Right lobe of liver (tissue), 4 donors: ENCODE measurements around the gene TAOK1.

Experiments used
- CTCF ChIP-seq, 4 donors: fragments of 200-600 bp in 3 of 4; fragments of 450-650 bp in 1 of 4; IDR thresholded peaks; one replicate each; pipeline versions ENCODE4 v1.5.1 to v1.8.0; 2016 to 2022; ENCODE audit warnings: antibody characterized with exemption in 4 of 4, mild to moderate bottlenecking in 2 of 4
- POLR2A ChIP-seq: fragments of 450-650 bp; IDR thresholded peaks from one replicate; pipeline ENCODE4 v1.6.1; 2017; ENCODE audit warnings: antibody characterized with exemption, mild to moderate bottlenecking
- donor health status: DM: no; HTN: no; CAD: no.
- donor health status: DM: no; HTN: no; CAD: no.
- donor health status: DM: no; HTN: yes; CAD: no.

DNA sequence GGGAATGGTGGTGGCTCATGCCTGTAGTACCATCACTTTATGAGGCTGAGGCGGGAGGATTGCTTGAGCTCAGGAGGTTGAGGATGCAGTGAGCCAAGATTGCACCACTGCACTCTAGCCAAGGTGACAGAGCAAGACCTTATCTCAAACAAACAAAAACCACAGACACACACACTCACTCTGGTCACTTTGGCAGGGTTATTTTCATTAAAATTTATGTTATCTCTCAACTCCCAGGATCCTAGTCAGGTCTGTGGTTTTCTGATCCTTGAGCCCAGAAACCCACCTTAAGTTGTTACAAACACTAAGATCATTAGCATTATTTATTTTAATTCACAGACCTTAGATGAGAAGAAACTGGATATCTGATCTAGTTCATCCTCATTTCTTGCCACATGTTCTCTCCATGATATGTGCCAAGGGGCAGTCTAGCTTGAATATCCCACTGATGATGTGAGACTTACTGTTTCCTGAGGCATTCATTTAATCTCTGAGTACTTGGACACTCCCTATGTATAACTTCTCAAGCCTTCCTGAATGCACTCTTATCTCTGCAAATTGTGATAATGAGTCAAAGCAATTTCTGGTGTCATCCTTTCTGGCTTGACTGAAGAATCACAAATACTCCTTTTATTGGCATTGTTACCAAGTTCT lies 167.0 kb downstream of the TAOK1 start:
- no peak for TF ChIP-seq CTCF (IDR thresholded peaks at IDR 0.05)
- no peak for TF ChIP-seq POLR2A
